HCT116 (cell line): ENCODE measurements around the gene ZNF319. TPM values are rescaled to one million over a fixed set of nuclear protein-coding genes. Genes with fewer than 3 reads are reported as not detected.

Experiments
- ATAC-seq: fragments of 200-7000 bp; cut with Tn5 transposase; 2 replicates; pipeline ENCODE4 v1.9.1; 2020; ENCODE audit warnings: mild to moderate bottlenecking, moderate library complexity
- BruUV-seq: library from RNA; stranded (reverse); fragments of 400-500 nt; replicated peaks from 2 replicates; lab custom pipeline; 2021; lab: Mats Ljungman, UMichigan
- CTCF ChIA-PET: fragments of 300-600 bp; sonication (Branson Sonifier 250); formaldehyde crosslinking; loops from one replicate; lab custom pipeline; 2021; ENCODE audit warnings: antibody characterized with exemption; lab: Charles Lee
- POLR2A ChIA-PET: fragments of 300-600, 350-600 bp; sonication (Branson Sonifier 250); formaldehyde crosslinking; loops from one replicate; lab custom pipeline; 2021; ENCODE audit warnings: antibody characterized with exemption; lab: Charles Lee
- RAD21 ChIA-PET, 2 experiments: fragments of 300-600 bp; sonication (Branson Sonifier 250); formaldehyde crosslinking; loops; one replicate each; lab custom pipeline; 2023; ENCODE audit warnings: low total read pairs in 2 of 2; ENCODE audit not compliant: uncharacterized antibody in 2 of 2, unreplicated experiment in 2 of 2, low non-redundant PET in 1 of 2; lab: Charles Lee
- DNase-seq: peaks from one replicate; pipeline ENCODE4 v3.0.0-alpha.2; 2010; ENCODE audit warnings: low read depth, low spot score
- H2AFZ ChIP-seq: fragments of 200-600 bp; shearing (Covaris generic), sonication (generic); 2 replicates; pipeline ENCODE4 v1.6.1; 2017; ENCODE audit warnings: low read depth, mixed run types, mixed read lengths, antibody characterized with exemption, low read length; ENCODE audit not compliant: poor library complexity, severe bottlenecking
- H3K27ac ChIP-seq: 2 replicates; pipeline ENCODE4 v1.5.1; 2012; ENCODE audit warnings: low read depth, low read length
- H3K27me3 ChIP-seq: fragments of 200-600 bp; sonication (generic); 2 replicates; pipeline ENCODE4 v1.6.1; 2016; ENCODE audit warnings: mixed run types, low read length, mixed read lengths; ENCODE audit not compliant: insufficient read depth
- H3K36me3 ChIP-seq, 2 experiments: fragments of 200-500 bp in 1 of 2; fragments of 200-600 bp in 1 of 2; sonication (Bioruptor generic) in 1 of 2; sonication (generic) in 1 of 2; 2 replicates each; pipeline versions ENCODE4 v1.5.1 to v1.6.1; 2014 to 2016; ENCODE audit warnings: low read length in 2 of 2, inconsistent platforms in 1 of 2, mixed read lengths in 1 of 2, mixed run types in 1 of 2; ENCODE audit not compliant: insufficient read depth in 2 of 2, control insufficient read depth in 1 of 2
- H3K4me1 ChIP-seq, 2 experiments: fragments of 200-600 bp in 1 of 2; sonication (generic) in 1 of 2; 2 replicates each; pipeline versions ENCODE4 v1.5.1 to v1.6.1; 2012 to 2017; ENCODE audit warnings: low read length in 2 of 2, inconsistent platforms in 1 of 2, mild to moderate bottlenecking in 1 of 2, mixed read lengths in 1 of 2, mixed run types in 1 of 2, moderate library complexity in 1 of 2; ENCODE audit not compliant: insufficient read depth in 2 of 2, control insufficient read depth in 1 of 2
- H3K4me2 ChIP-seq: fragments of 200-600 bp; sonication (generic); 2 replicates; pipeline ENCODE4 v1.6.1; 2017; ENCODE audit warnings: mixed run types, low read length, mixed read lengths
- H3K4me3 ChIP-seq, 2 experiments: fragments of 200-600 bp in 1 of 2; sonication (generic) in 1 of 2; replicated peaks in 1 of 2; 2 replicates each; pipeline ENCODE4 v1.5.1; 2011 to 2016; ENCODE audit warnings: low read length in 2 of 2, control low read depth in 1 of 2, low read depth in 1 of 2, mild to moderate bottlenecking in 1 of 2, mixed read lengths in 1 of 2, mixed run types in 1 of 2
- H3K79me2 ChIP-seq: fragments of 200-600 bp; sonication (generic); 2 replicates; pipeline ENCODE4 v1.6.1; 2017; ENCODE audit warnings: mild to moderate bottlenecking, mixed run types, low read length, moderate library complexity, mixed read lengths; ENCODE audit not compliant: insufficient read depth
- H3K9ac ChIP-seq: fragments of 200-600 bp; sonication (generic); 2 replicates; pipeline ENCODE4 v1.6.1; 2016; ENCODE audit warnings: low read length, mixed read lengths
- H3K9me2 ChIP-seq: fragments of 200-600 bp; sonication (generic), shearing (Covaris generic); 2 replicates; pipeline ENCODE4 v1.6.1; 2017; ENCODE audit warnings: mixed run types, mild to moderate bottlenecking, moderate library complexity; ENCODE audit not compliant: insufficient read depth
- H3K9me3 ChIP-seq, 2 experiments: fragments of 200-500 bp in 1 of 2; fragments of 200-600 bp in 1 of 2; sonication (Bioruptor generic) in 1 of 2; sonication (generic) in 1 of 2; 2 replicates each; pipeline ENCODE4 v1.6.1; 2014 to 2017; ENCODE audit warnings: low read length in 2 of 2, mixed read lengths in 2 of 2, inconsistent platforms in 1 of 2, low read depth in 1 of 2, mild to moderate bottlenecking in 1 of 2, mixed run types in 1 of 2, moderate library complexity in 1 of 2; ENCODE audit not compliant: control insufficient read depth in 1 of 2, insufficient read depth in 1 of 2
- H4K20me1 ChIP-seq: fragments of 200-600 bp; sonication (generic), shearing (Covaris generic); 2 replicates; pipeline ENCODE4 v1.6.1; 2017; ENCODE audit warnings: mixed run types, mild to moderate bottlenecking, moderate library complexity; ENCODE audit not compliant: insufficient read depth
- ATF3 ChIP-seq: IDR thresholded peaks from 2 replicates; pipeline ENCODE4 v1.6.1; 2012
- CBX3 ChIP-seq: IDR thresholded peaks from 2 replicates; pipeline ENCODE4 v1.6.1; 2012; ENCODE audit warnings: low read depth
- EZH2 ChIP-seq: fragments of 200-600 bp; sonication (generic); IDR thresholded peaks from 2 replicates; pipeline ENCODE4 v1.6.1; 2017; ENCODE audit warnings: antibody characterized with exemption, mixed run types
- FOSL1 ChIP-seq: IDR thresholded peaks from 2 replicates; pipeline ENCODE4 v1.6.1; 2012; ENCODE audit warnings: low read depth
- POLR2AphosphoS5 ChIP-seq: IDR thresholded peaks from 2 replicates; pipeline ENCODE4 v1.6.1; 2011; ENCODE audit warnings: mild to moderate bottlenecking, low read depth, low read length, moderate library complexity
- RAD21 ChIP-seq: IDR thresholded peaks from 2 replicates; pipeline ENCODE4 v1.6.1; 2012; ENCODE audit warnings: low read depth, mild to moderate bottlenecking
- SP1 ChIP-seq: IDR thresholded peaks from 2 replicates; pipeline ENCODE4 v1.6.1; 2012; ENCODE audit warnings: low read depth
- SRF ChIP-seq: IDR thresholded peaks from 2 replicates; pipeline ENCODE4 v1.6.1; 2012; ENCODE audit warnings: low read depth
- TCF7L2 ChIP-seq: IDR thresholded peaks from 2 replicates; pipeline ENCODE4 v1.7.0; 2011; ENCODE audit warnings: borderline replicate concordance, inconsistent platforms; ENCODE audit not compliant: insufficient read depth, insufficient read length; ENCODE audit errors: extremely low read depth
- YY1 ChIP-seq: IDR thresholded peaks from 2 replicates; pipeline ENCODE4 v1.6.1; 2011; ENCODE audit warnings: low read length, low read depth, moderate library complexity, mild to moderate bottlenecking; ENCODE audit not compliant: insufficient replicate concordance; ENCODE audit errors: extremely low read depth
- ZFX ChIP-seq: fragments of 450-650 bp; IDR thresholded peaks from 2 replicates; pipeline ENCODE4 v1.6.1; 2017
- ZNF274 ChIP-seq: fragments of 200-500 bp; sonication (Bioruptor generic); IDR thresholded peaks from 2 replicates; pipeline ENCODE4 v1.6.1; 2014; ENCODE audit warnings: mild to moderate bottlenecking, low read depth, low read length, inconsistent platforms
- intact Hi-C: fragments of 100-400 bp; cut with micrococcal nuclease; formaldehyde crosslinking; loops from 2 replicates; pipeline ENCODE4 v1.10.0; 2022
- total RNA-seq: library from RNA; stranded (reverse); gene quantifications from one replicate; pipeline ENCODE4 v1.2.1, GENCODE V29; 2021; ENCODE audit not compliant: unreplicated experiment
- TF ChIP-seq, protein P1 (sequence below): IDR thresholded peaks from 2 replicates; pipeline ENCODE4 v1.6.1; 2012; ENCODE audit warnings: low read depth
- TF ChIP-seq, protein P2 (sequence below), 3 experiments: fragments of 200-600 bp in 1 of 3; sonication (generic) in 1 of 3; IDR thresholded peaks in 2 of 3; conservative IDR thresholded peaks in 1 of 3; 2 replicates each; pipeline ENCODE4 v1.5.1; 2012 to 2017; ENCODE audit warnings: low read depth in 2 of 3, low read length in 2 of 3, antibody characterized with exemption in 1 of 3, borderline replicate concordance in 1 of 3, control low read depth in 1 of 3, mild to moderate bottlenecking in 1 of 3, mixed read lengths in 1 of 3, mixed run types in 1 of 3, moderate library complexity in 1 of 3; ENCODE audit not compliant: insufficient read depth in 1 of 3
- TF ChIP-seq, protein P3 (sequence below): IDR thresholded peaks from 2 replicates; pipeline ENCODE4 v1.6.1; 2012

The ZNF319 gene
- total RNA-seq, 1 experiment from 2014 or later: 7.1 TPM

GRCh38 chr16:58020628-58021521 lies 20.4 kb upstream of the ZNF319 start:
- intact Hi-C loops: loop anchor here (1.0 to 10.0 kb wide), 6 partner anchors 101 to 736 kb away; partner anchors contain the start of gene CSNK2A2
- no peaks in the 10 kb centered on the region for H3K9me3 ChIP-seq
- TSS peak; percentile 97 for BruUV-seq
- H4K20me1 ChIP-seq: no peaks in the 10 kb centered on the region
- no peaks in the 10 kb centered on the region; the same call in 1 of the 2 replicates for H3K79me2 ChIP-seq
- CTCF ChIA-PET: no interaction called here
- POLR2A ChIA-PET: no interaction called here
- H3K36me3 ChIP-seq: no peaks in the 10 kb centered on the region; a peak in 1 of 4 replicates
- H3K27ac ChIP-seq: 0 out of 2 replicates have a peak overlapping the region, but pooled peaks have one; percentile 1
- no peaks in the 10 kb centered on the region for H3K9me2 ChIP-seq
- no peak overlapping the region for H3K9ac ChIP-seq
- no peak for DNase-seq
- no peaks in the 10 kb centered on the region for H3K27me3 ChIP-seq
- no peak overlapping the region for H3K4me3 ChIP-seq
- H3K4me2 ChIP-seq: no peak overlapping the region
- TF ChIP-seq ATF3 (no peak), RAD21 (peak; percentile 85), SP1 (no peak), ZFX (no peak), POLR2AphosphoS5 (no peak), ZNF274 (no peak), EZH2 (no peak), SRF (no peak), TCF7L2 (no peak), CBX3 (no peak), FOSL1 (no peak), YY1 (no peak)
- TF ChIP-seq, protein P1, sequence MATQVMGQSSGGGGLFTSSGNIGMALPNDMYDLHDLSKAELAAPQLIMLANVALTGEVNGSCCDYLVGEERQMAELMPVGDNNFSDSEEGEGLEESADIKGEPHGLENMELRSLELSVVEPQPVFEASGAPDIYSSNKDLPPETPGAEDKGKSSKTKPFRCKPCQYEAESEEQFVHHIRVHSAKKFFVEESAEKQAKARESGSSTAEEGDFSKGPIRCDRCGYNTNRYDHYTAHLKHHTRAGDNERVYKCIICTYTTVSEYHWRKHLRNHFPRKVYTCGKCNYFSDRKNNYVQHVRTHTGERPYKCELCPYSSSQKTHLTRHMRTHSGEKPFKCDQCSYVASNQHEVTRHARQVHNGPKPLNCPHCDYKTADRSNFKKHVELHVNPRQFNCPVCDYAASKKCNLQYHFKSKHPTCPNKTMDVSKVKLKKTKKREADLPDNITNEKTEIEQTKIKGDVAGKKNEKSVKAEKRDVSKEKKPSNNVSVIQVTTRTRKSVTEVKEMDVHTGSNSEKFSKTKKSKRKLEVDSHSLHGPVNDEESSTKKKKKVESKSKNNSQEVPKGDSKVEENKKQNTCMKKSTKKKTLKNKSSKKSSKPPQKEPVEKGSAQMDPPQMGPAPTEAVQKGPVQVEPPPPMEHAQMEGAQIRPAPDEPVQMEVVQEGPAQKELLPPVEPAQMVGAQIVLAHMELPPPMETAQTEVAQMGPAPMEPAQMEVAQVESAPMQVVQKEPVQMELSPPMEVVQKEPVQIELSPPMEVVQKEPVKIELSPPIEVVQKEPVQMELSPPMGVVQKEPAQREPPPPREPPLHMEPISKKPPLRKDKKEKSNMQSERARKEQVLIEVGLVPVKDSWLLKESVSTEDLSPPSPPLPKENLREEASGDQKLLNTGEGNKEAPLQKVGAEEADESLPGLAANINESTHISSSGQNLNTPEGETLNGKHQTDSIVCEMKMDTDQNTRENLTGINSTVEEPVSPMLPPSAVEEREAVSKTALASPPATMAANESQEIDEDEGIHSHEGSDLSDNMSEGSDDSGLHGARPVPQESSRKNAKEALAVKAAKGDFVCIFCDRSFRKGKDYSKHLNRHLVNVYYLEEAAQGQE: no peak
- TF ChIP-seq, protein P2, sequence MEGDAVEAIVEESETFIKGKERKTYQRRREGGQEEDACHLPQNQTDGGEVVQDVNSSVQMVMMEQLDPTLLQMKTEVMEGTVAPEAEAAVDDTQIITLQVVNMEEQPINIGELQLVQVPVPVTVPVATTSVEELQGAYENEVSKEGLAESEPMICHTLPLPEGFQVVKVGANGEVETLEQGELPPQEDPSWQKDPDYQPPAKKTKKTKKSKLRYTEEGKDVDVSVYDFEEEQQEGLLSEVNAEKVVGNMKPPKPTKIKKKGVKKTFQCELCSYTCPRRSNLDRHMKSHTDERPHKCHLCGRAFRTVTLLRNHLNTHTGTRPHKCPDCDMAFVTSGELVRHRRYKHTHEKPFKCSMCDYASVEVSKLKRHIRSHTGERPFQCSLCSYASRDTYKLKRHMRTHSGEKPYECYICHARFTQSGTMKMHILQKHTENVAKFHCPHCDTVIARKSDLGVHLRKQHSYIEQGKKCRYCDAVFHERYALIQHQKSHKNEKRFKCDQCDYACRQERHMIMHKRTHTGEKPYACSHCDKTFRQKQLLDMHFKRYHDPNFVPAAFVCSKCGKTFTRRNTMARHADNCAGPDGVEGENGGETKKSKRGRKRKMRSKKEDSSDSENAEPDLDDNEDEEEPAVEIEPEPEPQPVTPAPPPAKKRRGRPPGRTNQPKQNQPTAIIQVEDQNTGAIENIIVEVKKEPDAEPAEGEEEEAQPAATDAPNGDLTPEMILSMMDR (IDR thresholded peaks at IDR 0.05 in 2 of 3, conservative IDR thresholded peaks at IDR 0.05 in 1 of 3; ENCODE audit: borderline replicate concordance in 1 of 3, insufficient read depth in 1 of 3, low read depth in 2 of 3, low read length in 2 of 3): peak; percentile 80 to 96 (median 81)
- TF ChIP-seq, protein P3, sequence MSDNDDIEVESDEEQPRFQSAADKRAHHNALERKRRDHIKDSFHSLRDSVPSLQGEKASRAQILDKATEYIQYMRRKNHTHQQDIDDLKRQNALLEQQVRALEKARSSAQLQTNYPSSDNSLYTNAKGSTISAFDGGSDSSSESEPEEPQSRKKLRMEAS: no peak
- TF ChIP-seq, all 23 proteins: peak for 2
- Histone ChIP-seq H2AFZ (no peak overlapping the region), H3K4me1 (peaks cover 17 to 30% of the 10 kb centered on the region in 2 experiments; a peak in 3 of 4 replicates)
- RAD21 ChIA-PET: no interaction called here
- ATAC-seq: peak; percentile 27; the same call in 1 of the 2 replicates
